Neural progenitor cell (in vitro differentiated cells): ENCODE results near the gene GABARAPL1. TPM values are rescaled to one million over a fixed set of nuclear protein-coding genes. Genes with fewer than 3 reads are reported as not detected.

ENCODE experiments used
- DNase-seq: peaks from one replicate; pipeline ENCODE4 v3.0.0-alpha.2; 2016; ENCODE audit warnings: low spot score
- H2AFZ ChIP-seq: fragments of 200-600 bp; sonication (generic); replicated peaks from 2 replicates; pipeline ENCODE4 v1.6.1; 2016; ENCODE audit warnings: antibody characterized with exemption
- H3F3A ChIP-seq: fragments of 200-600 bp; sonication (generic); 2 replicates; pipeline ENCODE4 v1.6.1; 2016; ENCODE audit warnings: antibody characterized with exemption, low read depth
- H3K27ac ChIP-seq: fragments of 200-600 bp; sonication (generic); 2 replicates; pipeline ENCODE4 v1.5.1; 2016; ENCODE audit warnings: mild to moderate bottlenecking
- H3K27me3 ChIP-seq: fragments of 200-600 bp; sonication (generic); 2 replicates; pipeline ENCODE4 v1.6.1; 2016; ENCODE audit warnings: mild to moderate bottlenecking, moderate library complexity
- H3K36me3 ChIP-seq: fragments of 200-600 bp; sonication (generic); 2 replicates; pipeline ENCODE4 v1.5.1; 2016
- H3K4me1 ChIP-seq: fragments of 200-600 bp; sonication (generic); 2 replicates; pipeline ENCODE4 v1.6.1; 2016; ENCODE audit warnings: mixed run types
- H3K4me2 ChIP-seq: fragments of 200-600 bp; sonication (generic); 2 replicates; pipeline ENCODE4 v1.6.1; 2016
- H3K4me3 ChIP-seq: fragments of 200-600 bp; sonication (generic); 2 replicates; pipeline ENCODE4 v1.5.1; 2016
- H3K79me2 ChIP-seq: fragments of 200-600 bp; sonication (generic); 2 replicates; pipeline ENCODE4 v1.6.1; 2016; ENCODE audit warnings: low read depth
- H3K9ac ChIP-seq: fragments of 200-600 bp; sonication (generic); 2 replicates; pipeline ENCODE4 v1.6.1; 2016
- H3K9me3 ChIP-seq: fragments of 200-600 bp; sonication (generic); 2 replicates; pipeline ENCODE4 v1.5.1; 2016; ENCODE audit warnings: low read depth
- H4K20me1 ChIP-seq: fragments of 200-600 bp; sonication (generic); 2 replicates; pipeline ENCODE4 v1.6.1; 2016; ENCODE audit warnings: low read depth
- H3K27ac Mint-ChIP-seq: 3 replicates; pipeline ENCODE4 v1.8.0; 2021; ENCODE audit warnings: mixed read lengths
- H3K27me3 Mint-ChIP-seq: 2 replicates; pipeline ENCODE4 v1.8.0; 2022; ENCODE audit warnings: low read depth, mild to moderate bottlenecking, inconsistent platforms, moderate library complexity, mixed read lengths; ENCODE audit not compliant: insufficient read depth
- H3K36me3 Mint-ChIP-seq: 3 replicates; pipeline ENCODE4 v1.8.0; 2021; ENCODE audit warnings: mixed read lengths
- H3K4me1 Mint-ChIP-seq: 3 replicates; pipeline ENCODE4 v1.8.0; 2021; ENCODE audit warnings: mixed read lengths
- H3K4me3 Mint-ChIP-seq: 3 replicates; pipeline ENCODE4 v1.8.0; 2021; ENCODE audit warnings: mild to moderate bottlenecking, moderate library complexity, mixed read lengths
- H3K9me3 Mint-ChIP-seq: 3 replicates; pipeline ENCODE4 v1.8.0; 2020; ENCODE audit warnings: mixed read lengths
- EZH2 ChIP-seq: fragments of 200-600 bp; sonication (generic); IDR thresholded peaks from 2 replicates; pipeline ENCODE4 v1.6.1; 2017; ENCODE audit warnings: antibody characterized with exemption, mild to moderate bottlenecking, moderate library complexity
- EZH2phosphoT487 ChIP-seq: fragments of 200-600 bp; sonication (generic); IDR thresholded peaks from 2 replicates; pipeline ENCODE4 v1.6.1; 2017; ENCODE audit warnings: antibody characterized with exemption
- total RNA-seq: library from RNA; depleted of rRNA; stranded (reverse); fragments of >200 nt; gene quantifications from 2 replicates; pipeline ENCODE4 v1.2.3, GENCODE V29; 2015; ENCODE audit warnings: low replicate concordance
- TF ChIP-seq, protein P1 (sequence below): fragments of 200-600 bp; sonication (generic); IDR thresholded peaks from 2 replicates; pipeline ENCODE4 v1.5.1; 2017; ENCODE audit warnings: antibody characterized with exemption, mild to moderate bottlenecking

Gene GABARAPL1
- total RNA-seq, 1 donor from 2014 or later, result 38.9 TPM

DNA sequence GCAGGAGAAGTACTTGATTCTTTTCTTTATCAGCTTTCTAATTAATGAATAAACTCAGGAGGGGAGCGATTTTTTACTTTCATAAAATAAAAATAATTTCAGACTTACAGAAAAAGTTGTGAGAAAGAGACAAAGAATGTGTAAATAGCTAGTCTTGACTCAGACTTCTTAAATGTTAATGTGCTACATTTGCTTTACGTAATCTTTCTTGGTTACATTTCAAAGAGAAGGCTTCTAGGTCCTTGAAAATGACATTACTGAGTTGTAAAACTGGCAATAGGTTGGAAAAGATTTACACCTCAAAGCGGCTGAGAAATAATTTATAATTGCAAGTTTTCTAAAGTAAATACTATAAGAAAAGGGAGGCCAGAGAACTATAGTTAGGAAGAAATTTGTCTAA lies 28.6 kb downstream of the GABARAPL1 start:
- H3K36me3 ChIP-seq, result no peaks in the 10 kb centered on the region
- H3K4me3 Mint-ChIP-seq, result no peak overlapping the region
- H3K36me3 Mint-ChIP-seq, result no peaks in the 10 kb centered on the region
- no peak overlapping the region for H3K9ac ChIP-seq
- TF ChIP-seq EZH2 (no peak), EZH2phosphoT487 (no peak)
- TF ChIP-seq, protein P1, sequence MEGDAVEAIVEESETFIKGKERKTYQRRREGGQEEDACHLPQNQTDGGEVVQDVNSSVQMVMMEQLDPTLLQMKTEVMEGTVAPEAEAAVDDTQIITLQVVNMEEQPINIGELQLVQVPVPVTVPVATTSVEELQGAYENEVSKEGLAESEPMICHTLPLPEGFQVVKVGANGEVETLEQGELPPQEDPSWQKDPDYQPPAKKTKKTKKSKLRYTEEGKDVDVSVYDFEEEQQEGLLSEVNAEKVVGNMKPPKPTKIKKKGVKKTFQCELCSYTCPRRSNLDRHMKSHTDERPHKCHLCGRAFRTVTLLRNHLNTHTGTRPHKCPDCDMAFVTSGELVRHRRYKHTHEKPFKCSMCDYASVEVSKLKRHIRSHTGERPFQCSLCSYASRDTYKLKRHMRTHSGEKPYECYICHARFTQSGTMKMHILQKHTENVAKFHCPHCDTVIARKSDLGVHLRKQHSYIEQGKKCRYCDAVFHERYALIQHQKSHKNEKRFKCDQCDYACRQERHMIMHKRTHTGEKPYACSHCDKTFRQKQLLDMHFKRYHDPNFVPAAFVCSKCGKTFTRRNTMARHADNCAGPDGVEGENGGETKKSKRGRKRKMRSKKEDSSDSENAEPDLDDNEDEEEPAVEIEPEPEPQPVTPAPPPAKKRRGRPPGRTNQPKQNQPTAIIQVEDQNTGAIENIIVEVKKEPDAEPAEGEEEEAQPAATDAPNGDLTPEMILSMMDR, result no peak
- no peak for DNase-seq
- H3K9me3 ChIP-seq, result no peaks in the 10 kb centered on the region
- no peak overlapping the region for H3K27ac ChIP-seq
- H3K4me3 ChIP-seq, result no peak overlapping the region
- no peaks in the 10 kb centered on the region for H4K20me1 ChIP-seq
- no peaks in the 10 kb centered on the region for H3F3A ChIP-seq
- no peaks in the 10 kb centered on the region for H3K27me3 ChIP-seq
- H2AFZ ChIP-seq, result no peak overlapping the region
- no peak overlapping the region for H3K4me2 ChIP-seq
- H3K27me3 Mint-ChIP-seq, result peaks cover 2% of the 10 kb centered on the region
- no peaks in the 10 kb centered on the region for H3K79me2 ChIP-seq
- no peak overlapping the region for H3K27ac Mint-ChIP-seq
- no peaks in the 10 kb centered on the region for H3K4me1 Mint-ChIP-seq
- H3K4me1 ChIP-seq, result no peaks in the 10 kb centered on the region
- no peaks in the 10 kb centered on the region for H3K9me3 Mint-ChIP-seq

DNA sequence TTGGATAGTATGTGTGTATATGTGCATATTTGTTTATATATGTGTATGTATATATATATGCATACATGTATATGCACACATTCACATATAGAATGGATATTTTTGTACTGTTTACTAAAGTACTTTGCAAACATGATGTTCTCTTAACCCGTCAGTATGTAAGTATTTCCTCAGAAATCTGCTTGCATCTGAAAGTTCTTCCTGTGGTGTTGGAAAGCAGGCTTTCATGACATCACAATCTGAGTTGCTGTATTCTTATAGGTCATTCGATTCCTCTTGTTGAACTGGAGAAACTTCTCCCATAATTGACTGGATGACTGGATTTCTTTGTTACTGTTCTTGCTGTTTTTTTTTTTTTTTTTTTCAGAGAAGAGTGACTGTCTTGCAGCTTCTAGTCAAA lies 29.1 kb downstream of the GABARAPL1 start:
- Histone ChIP-seq H2AFZ (no peak overlapping the region), H3K9me3 (no peaks in the 10 kb centered on the region), H3K4me3 (no peak overlapping the region), H3K27ac (no peak overlapping the region), H3K79me2 (no peaks in the 10 kb centered on the region), H3F3A (no peaks in the 10 kb centered on the region), H3K4me2 (no peak overlapping the region), H3K9ac (no peak overlapping the region), H3K4me1 (no peaks in the 10 kb centered on the region), H3K36me3 (no peaks in the 10 kb centered on the region), H4K20me1 (no peaks in the 10 kb centered on the region), H3K27me3 (no peaks in the 10 kb centered on the region)
- no peaks in the 10 kb centered on the region for H3K4me1 Mint-ChIP-seq
- TF ChIP-seq EZH2 (no peak), EZH2phosphoT487 (no peak)
- TF ChIP-seq, protein P1, result no peak
- H3K27ac Mint-ChIP-seq, result no peak overlapping the region
- H3K9me3 Mint-ChIP-seq, result no peaks in the 10 kb centered on the region
- H3K27me3 Mint-ChIP-seq, result peaks cover under 1% of the 10 kb centered on the region
- H3K4me3 Mint-ChIP-seq, result no peak overlapping the region
- no peaks in the 10 kb centered on the region for H3K36me3 Mint-ChIP-seq
- DNase-seq, result no peak

DNA sequence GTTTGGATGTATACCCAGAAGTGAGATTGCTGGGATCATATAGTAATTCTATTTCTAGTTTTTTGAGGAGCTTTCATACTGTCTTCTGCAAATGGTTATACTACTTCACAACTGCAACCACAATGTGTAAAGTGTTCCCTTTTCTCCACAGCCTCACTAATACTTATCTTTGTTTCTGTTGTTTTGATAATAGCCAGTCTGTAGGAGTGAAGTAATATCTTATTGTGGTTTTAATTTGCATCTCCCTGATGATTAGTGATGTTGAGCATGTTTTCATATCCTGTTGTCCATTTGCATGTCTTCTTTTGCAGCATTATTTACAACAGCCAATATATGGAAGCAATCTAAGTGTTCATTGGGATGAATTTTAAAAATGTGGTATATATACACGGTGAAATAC lies 29.9 kb downstream of the GABARAPL1 start:
- H3F3A ChIP-seq, result no peaks in the 10 kb centered on the region
- Mint-ChIP-seq H3K4me3 (no peak overlapping the region), H3K27ac (no peak overlapping the region), H3K36me3 (no peaks in the 10 kb centered on the region), H3K4me1 (no peaks in the 10 kb centered on the region), H3K9me3 (no peaks in the 10 kb centered on the region), H3K27me3 (no peaks in the 10 kb centered on the region)
- no peaks in the 10 kb centered on the region for H3K9me3 ChIP-seq
- no peak overlapping the region for H2AFZ ChIP-seq
- DNase-seq, result no peak
- no peak overlapping the region for H3K4me2 ChIP-seq
- no peak overlapping the region for H3K27ac ChIP-seq
- no peaks in the 10 kb centered on the region for H3K27me3 ChIP-seq
- H3K4me3 ChIP-seq, result no peak overlapping the region
- H3K36me3 ChIP-seq, result no peaks in the 10 kb centered on the region
- no peaks in the 10 kb centered on the region for H3K79me2 ChIP-seq
- no peaks in the 10 kb centered on the region for H4K20me1 ChIP-seq
- no peaks in the 10 kb centered on the region for H3K4me1 ChIP-seq
- TF ChIP-seq EZH2, result no peak
- H3K9ac ChIP-seq, result no peak overlapping the region

DNA sequence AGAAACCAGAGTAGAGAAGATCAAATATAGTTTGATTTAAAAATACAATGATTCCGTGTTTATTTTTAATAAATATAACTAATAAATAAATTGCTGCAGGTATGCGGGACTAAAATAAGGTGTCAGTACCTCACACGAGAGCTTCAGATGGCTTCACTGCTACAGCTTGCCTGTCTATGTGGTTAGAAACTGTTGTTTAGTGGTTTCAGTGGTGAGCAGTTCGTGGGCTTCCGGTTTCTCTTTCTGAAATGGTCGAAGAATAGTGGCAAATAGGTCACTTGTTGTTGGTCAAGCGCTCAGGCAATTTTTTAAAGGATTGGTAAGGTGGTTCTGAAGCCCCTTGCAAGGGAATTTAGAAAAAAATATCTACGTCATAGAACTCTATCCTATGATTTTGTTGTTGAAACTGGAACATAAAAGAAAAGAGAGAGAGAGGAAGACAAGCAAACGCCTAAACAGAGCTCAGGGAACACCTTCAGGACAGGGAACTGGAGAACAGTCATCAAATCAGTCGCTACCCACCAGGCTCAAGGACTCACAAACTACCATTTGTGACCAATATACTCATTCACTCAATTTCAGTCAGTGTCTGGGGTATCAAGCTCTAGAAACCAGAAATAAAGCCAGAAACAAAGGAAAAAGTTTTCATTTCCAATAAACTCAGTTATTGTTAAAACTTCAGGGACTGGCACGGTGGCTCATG lies 31.3 kb downstream of the GABARAPL1 start:
- Histone ChIP-seq H3K27ac (no peak overlapping the region), H3K4me2 (no peak overlapping the region), H3K9ac (no peak overlapping the region), H4K20me1 (no peaks in the 10 kb centered on the region), H3F3A (no peaks in the 10 kb centered on the region), H3K4me3 (no peak overlapping the region), H3K9me3 (no peaks in the 10 kb centered on the region), H3K27me3 (no peaks in the 10 kb centered on the region), H3K79me2 (no peaks in the 10 kb centered on the region), H3K36me3 (no peaks in the 10 kb centered on the region), H3K4me1 (no peaks in the 10 kb centered on the region), H2AFZ (no peak overlapping the region)
- no peak overlapping the region for H3K27ac Mint-ChIP-seq
- H3K4me3 Mint-ChIP-seq, result no peak overlapping the region
- H3K4me1 Mint-ChIP-seq, result no peaks in the 10 kb centered on the region
- H3K36me3 Mint-ChIP-seq, result no peaks in the 10 kb centered on the region
- DNase-seq, result no peak
- H3K27me3 Mint-ChIP-seq, result no peaks in the 10 kb centered on the region
- TF ChIP-seq EZH2phosphoT487, result no peak
- TF ChIP-seq, protein P1, result no peak
- TF ChIP-seq EZH2, result no peak
- H3K9me3 Mint-ChIP-seq, result no peaks in the 10 kb centered on the region
